K562 (cell line): ENCODE measurements around the gene HOXD12. TPM values are rescaled to one million over a fixed set of nuclear protein-coding genes. Genes with fewer than 3 reads are reported as not detected.

ENCODE experiments used
- ATAC-seq: fragments of 200-7000 bp; cut with Tn5 transposase; 3 replicates; pipeline ENCODE4 v1.9.1; 2020; ENCODE audit warnings: moderate library complexity
- BruUV-seq: library from RNA; stranded (reverse); fragments of 400-500 nt; replicated peaks from 2 replicates; lab custom pipeline; 2021; lab: Mats Ljungman, UMichigan
- CTCF ChIA-PET: fragments of 300-600 bp; formaldehyde crosslinking; extraction: SDS; loops from one replicate; lab custom pipeline; 2021; ENCODE audit warnings: low intra/inter-chr PET ratio; lab: Yijun Ruan, JAX
- POLR2A ChIA-PET: fragments of 300-600, 350-650 bp; sonication (Branson Sonifier 250); formaldehyde crosslinking; extraction: SDS; loops from one replicate; lab custom pipeline; 2021; ENCODE audit warnings: antibody characterized with exemption, inconsistent platforms; lab: Yijun Ruan, JAX
- DNase-seq, 4 experiments: peaks; one replicate each; pipeline versions ENCODE4 v3.0.0 to v3.0.0-alpha.2; 2011 to 2018; ENCODE audit warnings: low spot score in 3 of 4, mixed read lengths in 3 of 4; ENCODE audit errors: extremely low read depth in 1 of 4
- FAIRE-seq: peaks from 2 replicates; lab custom pipeline; 2011; peaks lifted over from hg19 to GRCh38; lab: Jason Lieb, UNC
- H2AFZ ChIP-seq: 2 replicates; pipeline ENCODE4 v1.6.0; 2011; ENCODE audit warnings: low read depth, low read length, control low read depth, inconsistent platforms
- H3K27ac ChIP-seq: fragments of 200-600 bp; 3 replicates; pipeline ENCODE4 v1.8.0; 2011; ENCODE audit warnings: low read depth, mild to moderate bottlenecking, control low read depth, inconsistent platforms, low read length, moderate library complexity, mixed read lengths; ENCODE audit errors: extremely low read depth
- H3K27me3 ChIP-seq, 2 experiments: fragments of 300-600 bp in 1 of 2; 2 replicates in 1 of 2; 3 replicates in 1 of 2; pipeline versions ENCODE4 v1.6.0 to v1.8.0; 2011; ENCODE audit warnings: inconsistent platforms in 2 of 2, low read length in 2 of 2, mild to moderate bottlenecking in 1 of 2, mixed read lengths in 1 of 2, moderate library complexity in 1 of 2; ENCODE audit not compliant: control insufficient read depth in 2 of 2, insufficient read depth in 2 of 2
- H3K36me3 ChIP-seq: fragments of 300-600 bp; 3 replicates; pipeline ENCODE4 v1.8.0; 2011; ENCODE audit warnings: mild to moderate bottlenecking, low read length, inconsistent platforms; ENCODE audit not compliant: control insufficient read depth, insufficient read depth
- H3K4me1 ChIP-seq, 2 experiments: fragments of 200-600 bp in 1 of 2; replicated peaks in 1 of 2; 2 replicates in 1 of 2; 3 replicates in 1 of 2; pipeline versions ENCODE4 v1.5.1 to v1.8.0; 2011; ENCODE audit warnings: inconsistent platforms in 2 of 2, low read length in 2 of 2, mild to moderate bottlenecking in 1 of 2, mixed read lengths in 1 of 2, moderate library complexity in 1 of 2; ENCODE audit not compliant: control insufficient read depth in 2 of 2, insufficient read depth in 2 of 2
- H3K4me2 ChIP-seq: 2 replicates; pipeline ENCODE4 v1.6.1; 2011; ENCODE audit warnings: low read length, control low read depth, inconsistent platforms, mixed read lengths; ENCODE audit not compliant: insufficient read depth
- H3K4me3 ChIP-seq: fragments of 200-600 bp; sonication (generic), shearing (Covaris generic); 2 replicates; pipeline ENCODE4 v1.5.1; 2016; ENCODE audit warnings: control low read depth, inconsistent platforms
- H3K79me2 ChIP-seq: fragments of 200-600 bp; 3 replicates; pipeline ENCODE4 v1.8.0; 2011; ENCODE audit warnings: low read length, inconsistent platforms; ENCODE audit not compliant: control insufficient read depth, insufficient read depth
- H3K9ac ChIP-seq, 2 experiments: 2 replicates each; pipeline versions ENCODE4 v1.6.0 to v1.6.1; 2011; ENCODE audit warnings: low read depth in 2 of 2, low read length in 2 of 2, control low read depth in 1 of 2, inconsistent platforms in 1 of 2, mild to moderate bottlenecking in 1 of 2, mixed read lengths in 1 of 2; ENCODE audit not compliant: insufficient read depth in 1 of 2
- H3K9me1 ChIP-seq: one replicate; pipeline ENCODE4 v1.6.0; 2011; ENCODE audit warnings: inconsistent platforms, mild to moderate bottlenecking, low read length, moderate library complexity; ENCODE audit not compliant: control insufficient read depth, insufficient read depth
- H3K9me3 ChIP-seq: replicated peaks from 2 replicates; pipeline ENCODE4 v1.5.1; 2011; ENCODE audit warnings: low read depth, low read length, inconsistent platforms; ENCODE audit not compliant: control insufficient read depth, insufficient read depth
- H4K20me1 ChIP-seq: replicated peaks from 2 replicates; pipeline ENCODE4 v1.6.1; 2011; ENCODE audit warnings: low read length, inconsistent platforms, mixed read lengths; ENCODE audit not compliant: control insufficient read depth, insufficient read depth
- EZH2 ChIP-seq: IDR thresholded peaks from 2 replicates; pipeline ENCODE4 v1.6.1; 2012; ENCODE audit warnings: low read depth, mild to moderate bottlenecking, inconsistent platforms, low read length, borderline replicate concordance
- RAD51 ChIP-seq: fragments of 450-650 bp; IDR thresholded peaks from 2 replicates; pipeline ENCODE4 v1.7.1; 2016; ENCODE audit warnings: low read depth, mild to moderate bottlenecking, borderline replicate concordance
- TCF3 ChIP-seq: sonication (generic); formaldehyde crosslinking; IDR thresholded peaks from 2 replicates; pipeline ENCODE4 v1.4.0; 2020; ENCODE audit warnings: mild to moderate bottlenecking, missing genetic modification reagents
- USF1 ChIP-seq: sonication (generic); formaldehyde crosslinking; IDR thresholded peaks from 2 replicates; pipeline ENCODE4 v1.9.0; 2022; ENCODE audit warnings: mild to moderate bottlenecking, missing genetic modification reagents
- USF2 ChIP-seq: sonication (generic); formaldehyde crosslinking; IDR thresholded peaks from 2 replicates; pipeline ENCODE4 v1.5.0; 2020; ENCODE audit warnings: missing genetic modification reagents
- WGBS: fragments of 100-300 bp; shearing (Covaris generic); methylation state at CpG from one replicate; pipeline ENCODE4 v1.1.6; 2016; ENCODE audit warnings: low coverage, mixed read lengths; ENCODE audit not compliant: insufficient coverage; ENCODE audit errors: missing lambda C conversion rate; 5-methylcytosine and 5-hydroxymethylcytosine counted together
- in situ Hi-C: fragments of 300-500 bp; cut with MboI; formaldehyde crosslinking; loops from 4 replicates; pipeline ENCODE4 v1.15.0; 2018; ENCODE audit warnings: inconsistent platforms, mixed read lengths
- intact Hi-C: fragments of 100-400 bp; cut with micrococcal nuclease; formaldehyde crosslinking; loops from 2 replicates; pipeline ENCODE4 v1.14.2; 2022
- microRNA counts: library from miRNA; unstranded; fragments of <30 nt; microRNA quantifications from one replicate; lab custom pipeline; 2016
- microRNA-seq: library from miRNA; unstranded; fragments of <30 nt; microRNA quantifications from one replicate; pipeline ENCODE4, GENCODE V29; 2018; ENCODE audit warnings: borderline microRNAs expressed
- polyA plus RNA-seq, 8 experiments: library from polyadenylated mRNA; depleted of rRNA in 4 of 8; stranded (reverse) in 5 of 8; unstranded in 3 of 8; fragments of >200 nt; fragmentation: Nextera tagmentation in 2 of 8; fragmentation: Illumina TruSeq in 1 of 8; extraction: Ambion mirVana in 2 of 8; extraction: Trizol in 1 of 8; gene quantifications; 2 replicates each; pipeline versions ENCODE4 v1.2.1 to v1.2.3, GENCODE V29; 2011 to 2014; ENCODE audit warnings: inconsistent platforms in 1 of 8, missing spikeins in 1 of 8
- small RNA-seq: library from RNA; depleted of rRNA; stranded (forward); fragments of <200 nt; gene quantifications from one replicate; pipeline ENCODE3, GENCODE V24; 2014
- total RNA-seq, 7 experiments: library from RNA; depleted of rRNA in 6 of 7; stranded (reverse); fragments of >200 nt in 6 of 7; fragmentation: Illumina TruSeq in 2 of 7; extraction: Trizol in 2 of 7; gene quantifications; 2 replicates each; pipeline versions ENCODE4 v1.2.1 to v1.2.3, GENCODE V29; 2011 to 2021; ENCODE audit warnings: low replicate concordance in 1 of 7

HOXD12 gene
- total and polyA plus RNA-seq, 9 of the 15 experiments (the other 6 are each of a cell fraction or from before 2014, with no cell fraction given) = not detected

- no TSS peak for BruUV-seq
- Histone ChIP-seq H3K79me2 (no peaks in the 10 kb centered on the region), H3K27me3 (peaks cover 71 to 78% of the 10 kb centered on the region in 2 experiments), H3K27ac (no peak within 1 kb of the TSS), H3K36me3 (no peaks in the 10 kb centered on the region), H3K9me1 (no peaks in the 10 kb centered on the region), H4K20me1 (no peaks in the 10 kb centered on the region), H3K4me2 (no peak within 1 kb of the TSS), H3K4me3 (no peak within 1 kb of the TSS), H3K9me3 (no peaks in the 10 kb centered on the region), H2AFZ (no peak within 1 kb of the TSS)
- ChIA-PET CTCF (no interaction called here), POLR2A (interaction anchor here (0.5 kb wide), 1 partner anchor 19 kb away, joined by 3 read pairs; no protein-coding TSS in a partner anchor)
- 4% methylated on average over 49 of the region's 55 CpGs for WGBS
- in situ Hi-C loops = no loop called here
- peak; percentile 24; the same call in 1 of the 3 replicates for ATAC-seq
- TF ChIP-seq TCF3 (no peak), USF1 (CRISPR knock-in tag) (peak; percentile 62; the same call in 1 of the 2 replicates), RAD51 (peak; percentile 41; the same call in 1 of the 2 replicates), EZH2 (peak; percentile 75; the same call in 1 of the 2 replicates), USF2 (CRISPR knock-in tag) (peak; percentile 74)
- TF ChIP-seq, all 486 proteins: peak for 4
- DNase-seq (peak in 2 of 4 experiments; percentile 35 to 48), FAIRE-seq (no peak)
- Histone ChIP-seq H3K9ac (no peak within 1 kb of the TSS), H3K4me1 (peaks cover 0 to 10% of the 10 kb centered on the region in 2 experiments; a peak in 1 of 5 replicates)
- intact Hi-C loops = no loop called here
These were observed 52.1 kb downstream of the HOXD12 start, which contains the start of gene HOXD4 for GRCh38 chr2:176151442-176152287. Gene HOXD4, plus strand, starts transcription at chr2:176151550. Its CDS starts 84 bp downstream, at chr2:176151634.

MicroRNA genes within 50 kb of the gene (microRNA counts, 767-probe panel; counts per million panel counts)
- microRNA hsa-miR-10b-5p (lab: Ali Mortazavi, UCI) = not detected

Small RNA genes lying within 50 kb of the gene (microRNA-seq; reads per million reads assigned to microRNA genes)
- gene MIR10B = 4.6 reads per million, percentile 44 among the genes with 10 or more reads in this experiment

Small RNA genes lying within 50 kb of the gene (small RNA-seq; reads per million reads assigned to genes)
- 32.4 reads per million, percentile 97 among the genes with 10 or more reads in this experiment for gene MIR10B

Other genes starting within 250 kb of the HOXD12 start
Only the 7 nearest of the 11 such genes appear.
- 0.04 TPM in 1 of 2 replicates, not detected in the other for gene EVX2, start 15.8 kb upstream of the HOXD12 start, total RNA-seq (2014; rRNA removed)
- not detected in 2 replicates for gene EVX2, start 15.8 kb upstream of the HOXD12 start, total RNA-seq (2014; rRNA removed; fragmentation: Illumina TruSeq; extraction: Trizol)
- not detected in 2 replicates for gene EVX2, start 15.8 kb upstream of the HOXD12 start, total RNA-seq (2015; rRNA removed; fragmentation: Illumina TruSeq; extraction: Trizol)
- gene EVX2, start 15.8 kb upstream of the HOXD12 start, total RNA-seq (2021) = not detected in 2 replicates
- not detected in 2 replicates for gene EVX2, start 15.8 kb upstream of the HOXD12 start, polyA plus RNA-seq (2011; rRNA removed)
- not detected in 2 replicates for gene EVX2, start 15.8 kb upstream of the HOXD12 start, polyA plus RNA-seq (2014; fragmentation: Illumina TruSeq; extraction: Trizol)
- not detected for gene EVX2, start 15.8 kb upstream of the HOXD12 start, polyA plus RNA-seq (2014; fragmentation: Nextera tagmentation; extraction: Ambion mirVana)
- not detected in 2 replicates for gene EVX2, start 15.8 kb upstream of the HOXD12 start, polyA plus RNA-seq (2014; rRNA removed)
- not detected in 2 replicates for gene HOXD13, start 7.1 kb upstream of the HOXD12 start, total RNA-seq (2014; rRNA removed)
- gene HOXD13, start 7.1 kb upstream of the HOXD12 start, total RNA-seq (2014; rRNA removed; fragmentation: Illumina TruSeq; extraction: Trizol) = not detected in 2 replicates
- not detected in 2 replicates for gene HOXD13, start 7.1 kb upstream of the HOXD12 start, total RNA-seq (2015; rRNA removed; fragmentation: Illumina TruSeq; extraction: Trizol)
- gene HOXD13, start 7.1 kb upstream of the HOXD12 start, total RNA-seq (2021) = not detected in 2 replicates
- 0.03 TPM in 1 of 2 replicates, not detected in the other for gene HOXD13, start 7.1 kb upstream of the HOXD12 start, polyA plus RNA-seq (2011; rRNA removed)
- 0.04 TPM in 1 of 2 replicates, not detected in the other for gene HOXD13, start 7.1 kb upstream of the HOXD12 start, polyA plus RNA-seq (2014; fragmentation: Illumina TruSeq; extraction: Trizol)
- not detected for gene HOXD13, start 7.1 kb upstream of the HOXD12 start, polyA plus RNA-seq (2014; fragmentation: Nextera tagmentation; extraction: Ambion mirVana)
- gene HOXD13, start 7.1 kb upstream of the HOXD12 start, polyA plus RNA-seq (2014; rRNA removed) = not detected in 2 replicates
- gene HOXD11, start 7.5 kb downstream of the HOXD12 start, total RNA-seq (2014; rRNA removed) = not detected in 2 replicates
- gene HOXD11, start 7.5 kb downstream of the HOXD12 start, total RNA-seq (2014; rRNA removed; fragmentation: Illumina TruSeq; extraction: Trizol) = not detected in 2 replicates
- not detected in 2 replicates for gene HOXD11, start 7.5 kb downstream of the HOXD12 start, total RNA-seq (2015; rRNA removed; fragmentation: Illumina TruSeq; extraction: Trizol)
- not detected in 2 replicates for gene HOXD11, start 7.5 kb downstream of the HOXD12 start, total RNA-seq (2021)
- not detected in 2 replicates for gene HOXD11, start 7.5 kb downstream of the HOXD12 start, polyA plus RNA-seq (2011; rRNA removed)
- not detected in 2 replicates for gene HOXD11, start 7.5 kb downstream of the HOXD12 start, polyA plus RNA-seq (2014; fragmentation: Illumina TruSeq; extraction: Trizol)
- gene HOXD11, start 7.5 kb downstream of the HOXD12 start, polyA plus RNA-seq (2014; fragmentation: Nextera tagmentation; extraction: Ambion mirVana) = not detected
- not detected in 2 replicates for gene HOXD11, start 7.5 kb downstream of the HOXD12 start, polyA plus RNA-seq (2014; rRNA removed)
- gene HOXD10, start 17.0 kb downstream of the HOXD12 start, total RNA-seq (2014; rRNA removed) = not detected in 2 replicates
- not detected in 2 replicates for gene HOXD10, start 17.0 kb downstream of the HOXD12 start, total RNA-seq (2014; rRNA removed; fragmentation: Illumina TruSeq; extraction: Trizol)
- not detected in 2 replicates for gene HOXD10, start 17.0 kb downstream of the HOXD12 start, total RNA-seq (2015; rRNA removed; fragmentation: Illumina TruSeq; extraction: Trizol)
- not detected in 2 replicates for gene HOXD10, start 17.0 kb downstream of the HOXD12 start, total RNA-seq (2021)
- gene HOXD10, start 17.0 kb downstream of the HOXD12 start, polyA plus RNA-seq (2011; rRNA removed) = not detected in 2 replicates
- gene HOXD10, start 17.0 kb downstream of the HOXD12 start, polyA plus RNA-seq (2014; fragmentation: Illumina TruSeq; extraction: Trizol) = not detected in 2 replicates
- not detected for gene HOXD10, start 17.0 kb downstream of the HOXD12 start, polyA plus RNA-seq (2014; fragmentation: Nextera tagmentation; extraction: Ambion mirVana)
- not detected in 2 replicates for gene HOXD10, start 17.0 kb downstream of the HOXD12 start, polyA plus RNA-seq (2014; rRNA removed)
- not detected in 2 replicates for gene HOXD9, start 22.9 kb downstream of the HOXD12 start, total RNA-seq (2014; rRNA removed)
- not detected in 2 replicates for gene HOXD9, start 22.9 kb downstream of the HOXD12 start, total RNA-seq (2014; rRNA removed; fragmentation: Illumina TruSeq; extraction: Trizol)
- not detected in 2 replicates for gene HOXD9, start 22.9 kb downstream of the HOXD12 start, total RNA-seq (2015; rRNA removed; fragmentation: Illumina TruSeq; extraction: Trizol)
- gene HOXD9, start 22.9 kb downstream of the HOXD12 start, total RNA-seq (2021) = not detected in 2 replicates
- not detected in 2 replicates for gene HOXD9, start 22.9 kb downstream of the HOXD12 start, polyA plus RNA-seq (2011; rRNA removed)
- not detected in 2 replicates for gene HOXD9, start 22.9 kb downstream of the HOXD12 start, polyA plus RNA-seq (2014; fragmentation: Illumina TruSeq; extraction: Trizol)
- gene HOXD9, start 22.9 kb downstream of the HOXD12 start, polyA plus RNA-seq (2014; fragmentation: Nextera tagmentation; extraction: Ambion mirVana) = not detected
- gene HOXD9, start 22.9 kb downstream of the HOXD12 start, polyA plus RNA-seq (2014; rRNA removed) = not detected in 2 replicates
- gene HOXD8, start 29.9 kb downstream of the HOXD12 start, total RNA-seq (2014; rRNA removed) = not detected in 2 replicates
- 0.15 TPM in 1 of 2 replicates, not detected in the other for gene HOXD8, start 29.9 kb downstream of the HOXD12 start, total RNA-seq (2014; rRNA removed; fragmentation: Illumina TruSeq; extraction: Trizol)
- gene HOXD8, start 29.9 kb downstream of the HOXD12 start, total RNA-seq (2015; rRNA removed; fragmentation: Illumina TruSeq; extraction: Trizol) = not detected in 2 replicates
- not detected in 2 replicates for gene HOXD8, start 29.9 kb downstream of the HOXD12 start, total RNA-seq (2021)
- gene HOXD8, start 29.9 kb downstream of the HOXD12 start, polyA plus RNA-seq (2011; rRNA removed) = not detected in 2 replicates
- gene HOXD8, start 29.9 kb downstream of the HOXD12 start, polyA plus RNA-seq (2014; fragmentation: Illumina TruSeq; extraction: Trizol) = not detected in 2 replicates
- gene HOXD8, start 29.9 kb downstream of the HOXD12 start, polyA plus RNA-seq (2014; fragmentation: Nextera tagmentation; extraction: Ambion mirVana) = under 1 TPM in 1 of 2 experiments, not detected in 1; 0.04 TPM
- gene HOXD8, start 29.9 kb downstream of the HOXD12 start, polyA plus RNA-seq (2014; rRNA removed) = 0.30 TPM in 1 of 2 replicates, not detected in the other
- not detected in 2 replicates for gene HOXD4, start 51.8 kb downstream of the HOXD12 start, total RNA-seq (2014; rRNA removed)
- gene HOXD4, start 51.8 kb downstream of the HOXD12 start, total RNA-seq (2014; rRNA removed; fragmentation: Illumina TruSeq; extraction: Trizol) = not detected in 2 replicates
- not detected in 2 replicates for gene HOXD4, start 51.8 kb downstream of the HOXD12 start, total RNA-seq (2015; rRNA removed; fragmentation: Illumina TruSeq; extraction: Trizol)
- gene HOXD4, start 51.8 kb downstream of the HOXD12 start, total RNA-seq (2021) = not detected in 2 replicates
- gene HOXD4, start 51.8 kb downstream of the HOXD12 start, polyA plus RNA-seq (2011; rRNA removed) = not detected in 2 replicates
- not detected in 2 replicates for gene HOXD4, start 51.8 kb downstream of the HOXD12 start, polyA plus RNA-seq (2014; fragmentation: Illumina TruSeq; extraction: Trizol)
- gene HOXD4, start 51.8 kb downstream of the HOXD12 start, polyA plus RNA-seq (2014; fragmentation: Nextera tagmentation; extraction: Ambion mirVana) = not detected
- not detected in 2 replicates for gene HOXD4, start 51.8 kb downstream of the HOXD12 start, polyA plus RNA-seq (2014; rRNA removed)